Esophagus muscularis mucosa (tissue), 3 donors: ENCODE measurements around the gene DLX4.

Experiments used
- CTCF ChIP-seq, 3 experiments: fragments of 200-600 bp in 2 of 3; fragments of 450-650 bp in 1 of 3; sonication (generic) in 2 of 3; IDR thresholded peaks; one replicate each; pipeline ENCODE4 v1.5.1; 2017 to 2019; ENCODE audit warnings: antibody characterized with exemption in 3 of 3, mild to moderate bottlenecking in 2 of 3, moderate library complexity in 1 of 3
- POLR2A ChIP-seq: fragments of 450-650 bp; IDR thresholded peaks from one replicate; pipeline ENCODE4 v1.6.1; 2017; ENCODE audit warnings: antibody characterized with exemption, moderate library complexity, mild to moderate bottlenecking, low read depth
- POLR2AphosphoS5 ChIP-seq, 2 donors: sonication (generic); formaldehyde crosslinking; IDR thresholded peaks; one replicate each; pipeline ENCODE4 v1.6.1; 2017; ENCODE audit warnings: antibody characterized with exemption in 2 of 2

DNA sequence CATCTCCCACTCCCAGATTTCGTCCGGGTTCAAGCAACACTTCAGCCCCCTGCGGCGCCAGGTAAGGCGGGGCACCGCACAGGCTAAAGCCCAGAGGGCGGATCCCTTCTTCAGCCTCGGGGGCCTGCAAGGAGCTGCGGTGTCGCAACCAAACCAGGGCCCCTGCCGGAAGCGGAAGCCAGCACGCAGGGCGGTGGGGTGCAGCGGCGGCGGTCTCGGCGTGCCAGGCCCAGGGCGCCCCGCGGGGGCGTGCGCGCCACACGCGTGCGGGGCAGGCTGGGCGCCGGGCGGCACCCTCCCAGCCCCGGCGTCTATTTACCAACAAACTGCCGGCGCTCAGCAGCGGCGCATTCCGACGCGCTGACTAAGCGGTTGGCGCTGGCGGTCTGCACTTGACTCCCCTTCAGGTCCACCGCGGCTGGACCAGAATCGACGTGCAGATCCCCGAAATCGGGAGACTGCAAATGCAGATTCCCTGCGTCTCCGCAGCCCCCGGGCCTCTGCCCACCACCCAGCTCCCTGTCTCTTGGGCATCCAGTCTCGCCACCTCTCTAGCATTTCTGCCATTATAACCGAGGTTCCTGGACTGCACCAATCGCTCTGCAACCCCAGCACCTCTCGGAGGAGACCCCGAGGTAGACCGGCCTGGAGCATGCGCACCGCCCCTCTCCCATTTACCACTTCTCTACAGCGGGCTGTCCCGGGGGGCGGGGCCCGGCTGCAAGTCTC, 421 bp upstream of the DLX4 start:
- TF ChIP-seq CTCF (IDR thresholded peaks at IDR 0.05), result no peak
- TF ChIP-seq POLR2A, result no peak
- no peak for TF ChIP-seq POLR2AphosphoS5 (IDR thresholded peaks at IDR 0.05)
